H1 (cell line): Measurements from ENCODE around the gene BOLA1. TPM values are rescaled to one million over a fixed set of nuclear protein-coding genes. Genes with fewer than 3 reads are reported as not detected.
A peak's percentile ranks its signal among the peaks of the same experiment; 100 is the strongest.
"Not testable (repeated sequence)": the region's sequence is repeated elsewhere in the genome, so short reads cannot be mapped to it uniquely, and the experiment has no call there.

Experiments
- CTCF ChIA-PET: fragments of 300-600 bp; sonication (Branson Sonifier 250); formaldehyde crosslinking; loops from one replicate; lab custom pipeline; 2021; ENCODE audit not compliant: partially characterized antibody; lab: Charles Lee
- POLR2A ChIA-PET: fragments of 300-600 bp; sonication (Branson Sonifier 250); formaldehyde crosslinking; loops from one replicate; lab custom pipeline; 2021; ENCODE audit warnings: inconsistent platforms; ENCODE audit not compliant: partially characterized antibody; lab: Charles Lee
- DNase-seq, 2 experiments: peaks; one replicate each; pipeline versions ENCODE4 v3.0.0 to v3.0.0-alpha.2; 2010 to 2022; ENCODE audit warnings: low spot score in 2 of 2, low read depth in 1 of 2, mixed read lengths in 1 of 2
- FAIRE-seq: peaks from 2 replicates; lab custom pipeline; 2011; peaks lifted over from hg19 to GRCh38; lab: Jason Lieb, UNC
- H2AFZ ChIP-seq: 2 replicates; pipeline ENCODE4 v1.8.1; 2012; ENCODE audit warnings: low read length, inconsistent platforms
- H2AK5ac ChIP-seq: 2 replicates; pipeline ENCODE4 v1.6.1; 2013; ENCODE audit warnings: low read depth, low read length
- H2BK120ac ChIP-seq: replicated peaks from 2 replicates; pipeline ENCODE3; 2013; ENCODE audit warnings: low read depth, low read length, inconsistent platforms
- H2BK12ac ChIP-seq: 2 replicates; pipeline ENCODE4 v1.6.1; 2013; ENCODE audit warnings: low read depth, low read length
- H2BK15ac ChIP-seq: 2 replicates; pipeline ENCODE4 v1.6.1; 2013; ENCODE audit warnings: low read length
- H2BK20ac ChIP-seq: 2 replicates; pipeline ENCODE4 v1.6.1; 2013; ENCODE audit warnings: low read length
- H2BK5ac ChIP-seq: 2 replicates; pipeline ENCODE4 v1.6.1; 2013; ENCODE audit warnings: low read depth, low read length
- H3K14ac ChIP-seq: 2 replicates; pipeline ENCODE4 v1.6.1; 2013; ENCODE audit warnings: inconsistent platforms; ENCODE audit not compliant: insufficient read length
- H3K18ac ChIP-seq: 2 replicates; pipeline ENCODE4 v1.6.1; 2013; ENCODE audit warnings: low read length; ENCODE audit errors: extremely low read depth
- H3K23ac ChIP-seq: 2 replicates; pipeline ENCODE4 v1.6.1; 2013; ENCODE audit warnings: inconsistent platforms; ENCODE audit not compliant: insufficient read length
- H3K23me2 ChIP-seq: 2 replicates; pipeline ENCODE4 v1.6.1; 2013; ENCODE audit warnings: low read depth, low read length
- H3K27ac ChIP-seq: 2 replicates; pipeline ENCODE4 v1.6.1; 2011; ENCODE audit warnings: low read depth, low read length, inconsistent platforms
- H3K27me3 ChIP-seq, 4 experiments: replicated peaks in 1 of 4; 1 replicate in 1 of 4; 2 replicates in 3 of 4; pipeline versions ENCODE4 v1.6.1 to v1.8.1; 2011 to 2013; ENCODE audit warnings: low read length in 3 of 4, mild to moderate bottlenecking in 3 of 4, inconsistent platforms in 2 of 4, mixed read lengths in 2 of 4, moderate library complexity in 1 of 4; ENCODE audit not compliant: control insufficient read depth in 3 of 4, insufficient read depth in 3 of 4; ENCODE audit errors: extremely low read depth in 1 of 4
- H3K36me3 ChIP-seq, 4 experiments: 2 replicates each; pipeline versions ENCODE4 v1.6.1 to v1.8.1; 2011 to 2013; ENCODE audit warnings: mild to moderate bottlenecking in 4 of 4, low read length in 3 of 4, moderate library complexity in 2 of 4, control low read depth in 1 of 4, inconsistent platforms in 1 of 4; ENCODE audit not compliant: insufficient read depth in 4 of 4, control insufficient read depth in 2 of 4
- H3K4ac ChIP-seq: replicated peaks from 2 replicates; pipeline ENCODE3; 2013; ENCODE audit warnings: low read length, low read depth, mixed read lengths, inconsistent platforms; ENCODE audit not compliant: insufficient read length
- H3K4me1 ChIP-seq, 4 experiments: replicated peaks in 1 of 4; 1 replicate in 1 of 4; 2 replicates in 3 of 4; pipeline versions ENCODE4 v1.6.1 to v1.8.1; 2011 to 2013; ENCODE audit warnings: low read length in 3 of 4, inconsistent platforms in 2 of 4, mixed read lengths in 1 of 4; ENCODE audit not compliant: insufficient read depth in 4 of 4, control insufficient read depth in 3 of 4
- H3K4me2 ChIP-seq, 2 experiments: 2 replicates each; pipeline versions ENCODE4 v1.6.1 to v1.8.1; 2011 to 2013; ENCODE audit warnings: low read depth in 2 of 2, low read length in 2 of 2, control low read depth in 1 of 2, inconsistent platforms in 1 of 2, mild to moderate bottlenecking in 1 of 2; ENCODE audit not compliant: insufficient read depth in 1 of 2
- H3K4me3 ChIP-seq, 4 experiments: fragments of 200-600, 300-600 bp in 1 of 4; sonication (generic), shearing (Covaris generic), sonication (Bioruptor Twin) in 1 of 4; 2 replicates each; pipeline versions ENCODE4 v1.5.1 to v1.8.1; 2011 to 2016; ENCODE audit warnings: low read length in 4 of 4, low read depth in 3 of 4, control low read depth in 2 of 4, inconsistent platforms in 2 of 4, mild to moderate bottlenecking in 2 of 4, mixed read lengths in 1 of 4, moderate library complexity in 1 of 4; ENCODE audit not compliant: insufficient read depth in 2 of 4; ENCODE audit errors: extremely low read depth in 1 of 4
- H3K56ac ChIP-seq: replicated peaks from 2 replicates; pipeline ENCODE3; 2013; ENCODE audit warnings: low read depth, mild to moderate bottlenecking, mixed read lengths, low read length, inconsistent platforms; ENCODE audit not compliant: insufficient read length
- H3K79me1 ChIP-seq: 2 replicates; pipeline ENCODE4 v1.6.1; 2013; ENCODE audit warnings: low read depth, low read length, control low read depth
- H3K79me2 ChIP-seq, 2 experiments: 2 replicates each; pipeline versions ENCODE4 v1.6.1 to v1.8.1; 2012 to 2013; ENCODE audit warnings: low read length in 2 of 2, mild to moderate bottlenecking in 2 of 2, inconsistent platforms in 1 of 2; ENCODE audit not compliant: insufficient read depth in 2 of 2, control insufficient read depth in 1 of 2
- H3K9ac ChIP-seq, 4 experiments: replicated peaks in 1 of 4; 1 replicate in 1 of 4; 2 replicates in 3 of 4; pipeline versions ENCODE4 v1.6.1 to v1.8.1; 2011 to 2013; ENCODE audit warnings: low read depth in 3 of 4, low read length in 3 of 4, control low read depth in 2 of 4, mild to moderate bottlenecking in 2 of 4, moderate library complexity in 2 of 4, inconsistent platforms in 1 of 4; ENCODE audit errors: extremely low read depth in 1 of 4
- H3K9me3 ChIP-seq, 2 experiments: 2 replicates each; pipeline versions ENCODE4 v1.6.1 to v1.8.1; 2012 to 2013; ENCODE audit warnings: mild to moderate bottlenecking in 2 of 2, moderate library complexity in 2 of 2, control low read depth in 1 of 2, inconsistent platforms in 1 of 2, low read depth in 1 of 2, low read length in 1 of 2, mixed read lengths in 1 of 2; ENCODE audit not compliant: insufficient read depth in 2 of 2
- H4K20me1 ChIP-seq, 2 experiments: replicated peaks in 1 of 2; 2 replicates each; pipeline versions ENCODE3 to v1.8.1; 2011 to 2013; ENCODE audit warnings: inconsistent platforms in 2 of 2, low read length in 2 of 2, mild to moderate bottlenecking in 1 of 2; ENCODE audit not compliant: insufficient read depth in 2 of 2, control insufficient read depth in 1 of 2
- H4K5ac ChIP-seq: 2 replicates; pipeline ENCODE4 v1.6.1; 2013; ENCODE audit warnings: low read length, low read depth, mixed read lengths, inconsistent platforms; ENCODE audit not compliant: insufficient read length
- H4K8ac ChIP-seq: 2 replicates; pipeline ENCODE4 v1.8.0; 2013; ENCODE audit warnings: mild to moderate bottlenecking, moderate library complexity, low read length, inconsistent platforms; ENCODE audit not compliant: insufficient read depth; ENCODE audit errors: extremely low read depth
- H4K91ac ChIP-seq: replicated peaks from 2 replicates; pipeline ENCODE3; 2013; ENCODE audit warnings: low read length, mixed read lengths, inconsistent platforms; ENCODE audit not compliant: insufficient read length
- KDM4A ChIP-seq: IDR thresholded peaks from one replicate; pipeline ENCODE4 v1.7.1; 2012; ENCODE audit warnings: low read depth, mild to moderate bottlenecking, moderate library complexity, low read length, inconsistent platforms; ENCODE audit not compliant: severe bottlenecking
- POLR2A ChIP-seq, 2 experiments: IDR thresholded peaks; 1 replicate in 1 of 2; 2 replicates in 1 of 2; pipeline ENCODE4 v1.6.1; 2011; ENCODE audit warnings: low read depth in 2 of 2, low read length in 2 of 2, mild to moderate bottlenecking in 2 of 2; ENCODE audit errors: control extremely low read depth in 1 of 2
- SP4 ChIP-seq: IDR thresholded peaks from 2 replicates; pipeline ENCODE4 v1.6.1; 2012; ENCODE audit warnings: low read length, inconsistent platforms
- WGBS, 2 experiments: shearing (Covaris generic) in 1 of 2; methylation state at CpG; one replicate each; pipeline versions ENCODE4 v1.1.6 to v1.1.7; 2013 to 2015; ENCODE audit warnings: low lambda C conversion rate in 2 of 2, mixed read lengths in 2 of 2, inconsistent platforms in 1 of 2, low coverage in 1 of 2, missing lambda C conversion rate in 1 of 2; ENCODE audit not compliant: insufficient replicate concordance in 2 of 2, insufficient coverage in 1 of 2, insufficient read length in 1 of 2; ENCODE audit errors: extremely low coverage in 1 of 2, missing lambda C conversion rate in 1 of 2; 5-methylcytosine and 5-hydroxymethylcytosine counted together
- polyA plus RNA-seq, 7 experiments: library from polyadenylated mRNA; depleted of rRNA in 3 of 7; stranded (reverse) in 5 of 7; unstranded in 2 of 7; fragments of >200 nt in 5 of 7; fragments of 200-250 nt in 2 of 7; gene quantifications; 1 replicate in 5 of 7; 2 replicates in 1 of 7; 4 replicates in 1 of 7; pipeline versions ENCODE4 v1.2.1 to v1.2.3, GENCODE V29; 2011 to 2013; ENCODE audit warnings: missing spikeins in 2 of 7, mixed read lengths in 2 of 7
- total RNA-seq: library from RNA; stranded (reverse); fragmentation: NEBNext Ultra II Directional; extraction: Animal tissue kit (Norgen Biotek cat#: 25700); gene quantifications from 2 replicates; pipeline ENCODE4 v1.2.1, GENCODE V29; 2021
- TF ChIP-seq, protein P1 (sequence below): IDR thresholded peaks from 2 replicates; pipeline ENCODE4 v1.6.1; 2012; ENCODE audit warnings: low read length, inconsistent platforms

Gene BOLA1
- total and polyA plus RNA-seq, 2 of the 8 experiments (the other 6 are each of a cell fraction or from before 2014, with no cell fraction given): 8.1 to 15.4 TPM

GRCh38 chr1:149886121-149886395 lies 13.3 kb upstream of the BOLA1 start:
- H3K36me3 ChIP-seq, H3K79me1 ChIP-seq, CTCF ChIA-PET, H4K20me1 ChIP-seq, H2BK20ac ChIP-seq, H4K91ac ChIP-seq, H3K23ac ChIP-seq, H2AK5ac ChIP-seq, H3K9me3 ChIP-seq, H3K79me2 ChIP-seq, H2BK120ac ChIP-seq, DNase-seq, H4K5ac ChIP-seq, FAIRE-seq, H3K27me3 ChIP-seq, H2BK12ac ChIP-seq, H3K56ac ChIP-seq, H3K14ac ChIP-seq, H2AFZ ChIP-seq, H3K18ac ChIP-seq, H3K4ac ChIP-seq, H4K8ac ChIP-seq, H3K4me1 ChIP-seq, H2BK15ac ChIP-seq: not testable (repeated sequence)
- Histone ChIP-seq H2BK5ac (peak overlapping the region; percentile 53), H3K23me2 (peaks cover 21% of the 10 kb centered on the region), H3K4me2 (peak overlapping the region; percentile 83 to 87; a peak in 3 of 4 replicates), H3K27ac (peak overlapping the region; percentile 90), H3K4me3 (peak overlapping the region; percentile 70 to 86 (median 78)), H3K9ac (peak overlapping the region; percentile 88 to 98 (median 92))
- 2% methylated on average over 19 of the region's 19 CpGs; no CpG with 5 or more reads in 1 of the 2 experiments for WGBS, 2 experiments
- POLR2A ChIA-PET: interaction anchor here (0.7 to 8.5 kb wide), 31 partner anchors 8 to 1727 kb away, joined by 3 to 278 read pairs (median 19); partner anchors contain the start of genes BOLA1, MTMR11, OTUD7B and PLEKHO1
- TF ChIP-seq KDM4A (peak; percentile 23), SP4 (0 out of 2 replicates have a peak, but pooled peaks have one; percentile 6), POLR2A (IDR thresholded peaks at IDR 0.05; ENCODE audit: control extremely low read depth in 1 of 2, low read depth in 2 of 2, low read length in 2 of 2) (peak in 1 of 2 experiments; percentile 71; a peak in 1 of 3 replicates)
- TF ChIP-seq, protein P1, sequence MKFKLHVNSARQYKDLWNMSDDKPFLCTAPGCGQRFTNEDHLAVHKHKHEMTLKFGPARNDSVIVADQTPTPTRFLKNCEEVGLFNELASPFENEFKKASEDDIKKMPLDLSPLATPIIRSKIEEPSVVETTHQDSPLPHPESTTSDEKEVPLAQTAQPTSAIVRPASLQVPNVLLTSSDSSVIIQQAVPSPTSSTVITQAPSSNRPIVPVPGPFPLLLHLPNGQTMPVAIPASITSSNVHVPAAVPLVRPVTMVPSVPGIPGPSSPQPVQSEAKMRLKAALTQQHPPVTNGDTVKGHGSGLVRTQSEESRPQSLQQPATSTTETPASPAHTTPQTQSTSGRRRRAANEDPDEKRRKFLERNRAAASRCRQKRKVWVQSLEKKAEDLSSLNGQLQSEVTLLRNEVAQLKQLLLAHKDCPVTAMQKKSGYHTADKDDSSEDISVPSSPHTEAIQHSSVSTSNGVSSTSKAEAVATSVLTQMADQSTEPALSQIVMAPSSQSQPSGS: peak; percentile 76; the same call in 1 of the 2 replicates
